IMR-90 (cell line): ENCODE results near the gene HSPB7. TPM values are rescaled to one million over a fixed set of nuclear protein-coding genes. Genes with fewer than 3 reads are reported as not detected.

Experiments
- ATAC-seq: fragments of 200-7000 bp; cut with Tn5 transposase; 2 replicates; pipeline ENCODE4 v1.9.1; 2020; ENCODE audit warnings: low read depth, mild to moderate bottlenecking, moderate library complexity
- BruUV-seq: library from RNA; stranded (reverse); fragments of 400-500 nt; replicated peaks from 2 replicates; lab custom pipeline; 2021; lab: Mats Ljungman, UMichigan
- CTCF ChIA-PET: fragments of 300-600 bp; formaldehyde crosslinking; extraction: SDS; loops from one replicate; lab custom pipeline; 2021; ENCODE audit warnings: antibody characterized with exemption; lab: Yijun Ruan, JAX
- POLR2A ChIA-PET: fragments of 300-600 bp; sonication (Branson Sonifier 250); formaldehyde crosslinking; loops from one replicate; lab custom pipeline; 2022; ENCODE audit warnings: antibody characterized with exemption; ENCODE audit not compliant: unreplicated experiment; lab: Charles Lee
- DNase-seq: peaks from one replicate; pipeline ENCODE4 v3.0.0; 2013
- H2AFZ ChIP-seq: replicated peaks from 2 replicates; pipeline ENCODE3; 2013; ENCODE audit warnings: low read length, mild to moderate bottlenecking; ENCODE audit not compliant: poor library complexity
- H2AK5ac ChIP-seq: 2 replicates; pipeline ENCODE4 v1.6.1; 2013; ENCODE audit warnings: low read depth, low read length, inconsistent platforms
- H2AK9ac ChIP-seq: replicated peaks from 2 replicates; pipeline ENCODE3; 2013; ENCODE audit warnings: mild to moderate bottlenecking, low read depth, low read length, moderate library complexity; ENCODE audit not compliant: poor library complexity
- H2BK120ac ChIP-seq: 2 replicates; pipeline ENCODE4 v1.6.1; 2013; ENCODE audit warnings: low read depth, low read length, inconsistent platforms
- H2BK15ac ChIP-seq: 3 replicates; pipeline ENCODE4 v1.6.1; 2013; ENCODE audit warnings: low read depth, low read length, inconsistent platforms
- H2BK20ac ChIP-seq: 2 replicates; pipeline ENCODE4 v1.6.1; 2013; ENCODE audit warnings: low read depth, mild to moderate bottlenecking, inconsistent platforms, low read length, moderate library complexity
- H2BK5ac ChIP-seq: 2 replicates; pipeline ENCODE4 v1.6.1; 2013; ENCODE audit warnings: mild to moderate bottlenecking, low read depth, low read length, inconsistent platforms; ENCODE audit not compliant: poor library complexity, severe bottlenecking
- H3K14ac ChIP-seq: replicated peaks from 2 replicates; pipeline ENCODE4 v1.6.1; 2013; ENCODE audit warnings: low read depth, low read length, inconsistent platforms
- H3K18ac ChIP-seq: 2 replicates; pipeline ENCODE4 v1.6.1; 2013; ENCODE audit warnings: low read depth, low read length, control low read depth
- H3K23ac ChIP-seq: 2 replicates; pipeline ENCODE4 v1.6.1; 2013; ENCODE audit warnings: low read depth, low read length, inconsistent platforms
- H3K27ac ChIP-seq: 2 replicates; pipeline ENCODE4 v1.5.1; 2013; ENCODE audit warnings: mild to moderate bottlenecking, control low read depth, low read length; ENCODE audit not compliant: insufficient read depth
- H3K27me3 ChIP-seq: 2 replicates; pipeline ENCODE4 v1.6.1; 2013; ENCODE audit warnings: low read length; ENCODE audit not compliant: control insufficient read depth, insufficient read depth
- H3K36me3 ChIP-seq: 2 replicates; pipeline ENCODE4 v1.6.1; 2013; ENCODE audit warnings: low read length, mixed read lengths; ENCODE audit not compliant: control insufficient read depth, insufficient read depth
- H3K4ac ChIP-seq: 2 replicates; pipeline ENCODE4 v1.6.1; 2013; ENCODE audit warnings: low read depth, low read length, inconsistent platforms
- H3K4me1 ChIP-seq: 2 replicates; pipeline ENCODE4 v1.6.1; 2013; ENCODE audit warnings: low read length, mixed read lengths; ENCODE audit not compliant: control insufficient read depth, insufficient read depth
- H3K4me2 ChIP-seq: 2 replicates; pipeline ENCODE4 v1.6.1; 2013; ENCODE audit warnings: low read depth, mild to moderate bottlenecking, control low read depth, low read length, moderate library complexity
- H3K4me3 ChIP-seq: 2 replicates; pipeline ENCODE4 v1.5.1; 2013; ENCODE audit warnings: low read depth, mild to moderate bottlenecking, control low read depth, low read length, moderate library complexity; ENCODE audit not compliant: insufficient read depth
- H3K56ac ChIP-seq: 2 replicates; pipeline ENCODE4 v1.6.1; 2013; ENCODE audit warnings: low read length, inconsistent platforms; ENCODE audit not compliant: insufficient read depth; ENCODE audit errors: extremely low read depth
- H3K79me1 ChIP-seq, 2 experiments: 2 replicates each; pipeline ENCODE4 v1.6.1; 2013; ENCODE audit warnings: low read length in 2 of 2, inconsistent platforms in 1 of 2, low read depth in 1 of 2
- H3K9ac ChIP-seq: 2 replicates; pipeline ENCODE4 v1.6.1; 2013; ENCODE audit warnings: low read depth, low read length, control low read depth
- H3K9me1 ChIP-seq: 2 replicates; pipeline ENCODE4 v1.6.1; 2013; ENCODE audit warnings: low read length, inconsistent platforms; ENCODE audit not compliant: insufficient read depth
- H3K9me3 ChIP-seq: 2 replicates; pipeline ENCODE4 v1.6.1; 2013; ENCODE audit warnings: low read length; ENCODE audit not compliant: control insufficient read depth, insufficient read depth
- H4K20me1 ChIP-seq: 2 replicates; pipeline ENCODE4 v1.6.1; 2013; ENCODE audit warnings: low read length, inconsistent platforms; ENCODE audit not compliant: insufficient read depth
- H4K5ac ChIP-seq: 2 replicates; pipeline ENCODE4 v1.6.1; 2013; ENCODE audit warnings: mild to moderate bottlenecking, low read depth, low read length, control low read depth
- H4K8ac ChIP-seq, 2 experiments: 2 replicates each; pipeline ENCODE4 v1.6.1; 2013; ENCODE audit warnings: low read depth in 2 of 2, low read length in 2 of 2, control low read depth in 1 of 2, inconsistent platforms in 1 of 2
- H4K91ac ChIP-seq: 2 replicates; pipeline ENCODE4 v1.6.1; 2013; ENCODE audit warnings: low read depth, low read length, inconsistent platforms; ENCODE audit not compliant: insufficient read depth
- CHD1 ChIP-seq: IDR thresholded peaks from 2 replicates; pipeline ENCODE4 v1.6.1; 2012; ENCODE audit warnings: low read depth, low read length, improper control_type of control experiment
- USF2 ChIP-seq: fragments of 150-350 bp; IDR thresholded peaks from 2 replicates; pipeline ENCODE4 v1.6.1; 2017; ENCODE audit warnings: mild to moderate bottlenecking, antibody characterized with exemption, low read length, low read depth
- WGBS, 2 experiments: methylation state at CpG; one replicate each; pipeline versions ENCODE4 v1.1.5 to v1.1.7; 2013; ENCODE audit warnings: missing lambda C conversion rate in 2 of 2; ENCODE audit not compliant: insufficient read length in 1 of 2; ENCODE audit errors: extremely low coverage in 2 of 2; 5-methylcytosine and 5-hydroxymethylcytosine counted together
- dilution Hi-C: fragments of 300-500 bp; cut with HindIII; formaldehyde crosslinking; loops from one replicate; pipeline ENCODE4 v1.14.3; 2018; ENCODE audit warnings: low sequenced_read_pairs; ENCODE audit not compliant: unreplicated experiment
- in situ Hi-C: fragments of 300-500 bp; cut with MboI; formaldehyde crosslinking; loops from 3 replicates; pipeline ENCODE4 v1.14.3; 2019; ENCODE audit warnings: low sequenced_read_pairs, inconsistent platforms, mixed read lengths
- intact Hi-C: fragments of 100-400 bp; cut with micrococcal nuclease; formaldehyde crosslinking; loops from 2 replicates; pipeline ENCODE4 v1.10.0; 2022
- polyA plus RNA-seq, 3 experiments: library from polyadenylated mRNA; depleted of rRNA; stranded (reverse); fragments of >200 nt; gene quantifications; 2 replicates each; pipeline ENCODE4 v1.2.3, GENCODE V29; 2012; ENCODE audit warnings: low replicate concordance in 1 of 3
- total RNA-seq: library from RNA; depleted of rRNA; stranded (reverse); fragments of >200 nt; gene quantifications from 2 replicates; pipeline ENCODE4 v1.2.3, GENCODE V29; 2012

HSPB7 gene
- total and polyA plus RNA-seq, 2 of the 4 experiments (the other 2 are of a cell fraction) = 0.54 to 3.0 TPM

- no peak overlapping the region for H3K4me3 ChIP-seq
- no peak overlapping the region for H3K56ac ChIP-seq
- H3K4me1 ChIP-seq = no peaks in the 10 kb centered on the region
- no peak overlapping the region for H3K18ac ChIP-seq
- no peak overlapping the region for H3K27ac ChIP-seq
- ATAC-seq (no peak), DNase-seq (no peak)
- H4K91ac ChIP-seq = no peak overlapping the region
- WGBS, 2 experiments = 33% methylated on average over 3 of the region's 19 CpGs; no CpG with 5 or more reads in 1 of the 2 experiments
- no peak overlapping the region for H2AFZ ChIP-seq
- no peaks in the 10 kb centered on the region for H3K9me3 ChIP-seq
- H4K20me1 ChIP-seq = no peaks in the 10 kb centered on the region
- TF ChIP-seq USF2 (no peak), CHD1 (no peak)
- in situ Hi-C loops (no loop called here), dilution Hi-C loops (no loop called here), intact Hi-C loops (no loop called here)
- H3K9me1 ChIP-seq = no peaks in the 10 kb centered on the region
- ChIA-PET POLR2A (no interaction called here), CTCF (no interaction called here)
- H4K5ac ChIP-seq = no peak overlapping the region
- H3K79me1 ChIP-seq = no peaks in the 10 kb centered on the region
- no peak overlapping the region for H2BK5ac ChIP-seq
- H2BK120ac ChIP-seq = no peak overlapping the region
- no peak overlapping the region for H2BK15ac ChIP-seq
- no peak overlapping the region for H4K8ac ChIP-seq
- no peak overlapping the region for H2AK5ac ChIP-seq
- H3K23ac ChIP-seq = no peak overlapping the region
- no TSS peak for BruUV-seq
- H2BK20ac ChIP-seq = no peak overlapping the region
- H3K27me3 ChIP-seq = peaks cover 29% of the 10 kb centered on the region; the same call in 1 of the 2 replicates
- H3K4ac ChIP-seq = no peak overlapping the region
- H3K9ac ChIP-seq = no peak overlapping the region
- H2AK9ac ChIP-seq = no peak overlapping the region
- H3K14ac ChIP-seq = no peak overlapping the region
- no peaks in the 10 kb centered on the region for H3K36me3 ChIP-seq
- no peak overlapping the region for H3K4me2 ChIP-seq
Measured at GRCh38 chr1:16047791-16048475, 30.1 kb upstream of the HSPB7 start.
